GM18861 (cell line): ENCODE data around the gene LIPK.
"Not testable (repeated sequence)": the region's sequence is repeated elsewhere in the genome, so short reads cannot be mapped to it uniquely, and the experiment has no call there.

Experiments
- ATAC-seq: cut with Tn5 transposase; IDR thresholded peaks from one replicate; pipeline ENCODE4 v1.9.1; 2021; ENCODE audit not compliant: unreplicated experiment

The LIPK gene

DNA sequence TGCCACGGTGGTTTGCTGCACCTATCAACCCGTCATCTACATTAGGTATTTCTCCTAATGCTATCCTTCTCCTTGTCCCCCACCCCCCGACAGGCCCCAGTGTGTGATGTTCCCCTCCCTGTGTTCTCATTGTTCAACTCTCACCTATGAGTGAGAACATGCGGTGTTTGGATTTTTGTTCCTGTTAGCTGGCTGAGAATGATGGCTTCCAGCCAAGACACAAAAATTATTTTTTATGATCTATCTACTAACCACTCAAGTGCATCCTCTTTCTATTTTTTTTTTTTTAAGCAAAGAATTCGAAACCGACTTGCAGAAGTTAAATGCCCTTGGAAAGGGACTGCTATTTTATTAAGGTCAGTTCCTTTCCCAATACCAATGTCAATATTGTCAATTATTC is 3.3 kb downstream of the LIPK start:
- ATAC-seq: not testable (repeated sequence)

DNA sequence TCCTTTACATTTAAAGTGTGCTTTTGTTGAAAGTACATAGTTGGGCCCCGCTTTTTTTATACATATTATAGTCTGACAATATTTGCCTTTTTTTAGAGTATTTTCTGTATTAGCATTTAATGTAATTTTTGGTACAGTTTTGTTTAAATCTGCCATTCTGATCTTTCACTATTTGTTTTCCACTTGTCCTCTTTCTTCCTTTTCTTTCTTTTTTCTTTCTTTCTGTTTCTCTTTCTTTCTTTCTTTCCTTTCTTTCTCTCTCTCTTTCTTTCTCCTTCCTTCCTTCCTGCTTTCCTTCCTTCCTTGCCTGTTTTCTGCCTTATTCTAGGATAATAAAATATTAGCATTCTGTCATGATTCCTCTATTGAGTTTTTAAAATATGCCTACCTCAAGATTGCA is 9.5 kb downstream of the LIPK start:
- ATAC-seq: no peak

DNA sequence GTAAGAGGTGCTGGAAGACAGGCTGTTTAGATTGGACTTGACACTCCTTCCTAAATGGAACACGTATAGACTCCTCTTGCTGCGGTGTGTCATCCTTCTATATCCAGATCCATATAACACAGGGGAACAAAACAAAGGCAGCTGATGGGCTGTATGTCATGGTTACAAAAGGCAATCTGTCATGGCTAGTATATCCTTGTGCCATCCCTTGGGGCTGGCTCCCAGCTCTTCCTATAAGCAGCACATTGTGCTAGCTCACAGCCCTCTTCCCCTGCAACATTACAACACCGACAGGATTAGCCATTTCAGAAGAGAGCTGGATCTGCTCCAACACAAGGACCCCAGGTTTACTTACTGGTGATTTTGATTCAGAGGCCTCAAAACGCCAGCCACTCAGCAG is 15.3 kb downstream of the LIPK start:
- no peak for ATAC-seq

DNA sequence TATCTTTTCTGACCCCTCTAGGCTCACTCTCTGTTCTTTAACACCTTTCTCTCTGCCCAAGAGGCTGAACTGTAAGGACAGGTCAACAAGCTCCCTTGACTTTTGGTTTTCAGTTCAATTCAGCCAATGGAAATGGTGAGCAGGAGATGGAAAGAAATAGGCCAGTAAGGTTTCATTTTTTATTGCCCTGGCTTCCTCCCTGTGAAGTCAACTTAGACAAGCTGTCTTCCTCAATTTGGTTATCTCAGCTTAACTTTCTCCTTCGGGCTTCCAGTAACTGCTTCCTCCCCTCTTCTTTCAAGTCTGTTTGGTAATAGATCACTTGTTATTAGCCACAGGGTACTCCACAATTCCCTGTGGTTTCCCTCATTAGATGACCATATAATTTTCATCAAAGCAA is 19.7 kb downstream of the LIPK start:
- ATAC-seq: no peak

DNA sequence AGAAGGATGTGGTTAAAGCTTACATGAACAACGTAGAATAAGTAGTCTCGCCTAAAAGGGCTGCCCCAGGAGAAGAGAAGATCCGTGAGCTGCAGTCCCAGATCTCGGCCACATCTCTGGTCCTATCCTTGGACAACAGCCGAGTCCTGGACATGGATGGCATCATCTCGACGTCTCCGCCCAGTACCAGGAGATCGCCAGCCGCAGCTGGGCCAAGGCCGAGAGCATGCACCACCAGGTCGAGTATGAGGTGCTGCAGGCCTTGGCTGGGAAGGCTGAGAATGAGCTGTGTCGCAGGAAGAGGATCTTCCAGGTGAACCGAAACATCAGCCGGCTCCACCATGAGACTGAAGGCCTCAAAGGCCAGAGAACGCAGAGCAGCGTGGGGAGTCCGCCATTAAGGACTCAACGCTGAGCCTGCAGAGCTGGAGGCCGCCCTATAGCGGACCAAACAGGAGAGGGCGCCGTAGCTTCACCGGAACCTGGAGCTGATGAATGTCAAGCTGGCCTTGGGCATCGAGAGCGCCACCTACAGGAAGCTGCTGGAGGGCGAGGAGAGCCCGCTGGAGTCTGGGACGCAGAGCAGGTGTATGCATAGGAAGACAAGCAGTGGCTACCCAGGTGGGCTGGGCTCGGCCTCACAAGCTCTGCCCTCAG is 22.2 kb downstream of the LIPK start:
- no peak for ATAC-seq

DNA sequence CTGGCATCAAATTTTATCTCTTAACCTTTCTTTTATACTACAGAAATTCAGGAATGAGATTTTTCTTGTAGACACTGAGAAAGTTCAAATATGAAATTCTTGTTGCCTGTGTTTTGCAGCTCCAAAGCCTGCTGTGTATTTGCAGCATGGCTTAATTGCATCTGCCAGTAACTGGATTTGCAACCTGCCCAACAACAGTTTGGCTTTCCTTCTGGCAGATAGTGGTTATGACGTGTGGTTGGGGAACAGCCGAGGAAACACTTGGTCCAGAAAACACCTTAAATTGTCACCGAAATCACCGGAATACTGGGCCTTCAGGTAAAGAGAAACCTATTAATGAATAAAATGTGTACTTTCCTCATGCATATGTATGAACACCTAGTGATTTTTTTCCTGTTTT is 24.8 kb downstream of the LIPK start:
- no peak for ATAC-seq

DNA sequence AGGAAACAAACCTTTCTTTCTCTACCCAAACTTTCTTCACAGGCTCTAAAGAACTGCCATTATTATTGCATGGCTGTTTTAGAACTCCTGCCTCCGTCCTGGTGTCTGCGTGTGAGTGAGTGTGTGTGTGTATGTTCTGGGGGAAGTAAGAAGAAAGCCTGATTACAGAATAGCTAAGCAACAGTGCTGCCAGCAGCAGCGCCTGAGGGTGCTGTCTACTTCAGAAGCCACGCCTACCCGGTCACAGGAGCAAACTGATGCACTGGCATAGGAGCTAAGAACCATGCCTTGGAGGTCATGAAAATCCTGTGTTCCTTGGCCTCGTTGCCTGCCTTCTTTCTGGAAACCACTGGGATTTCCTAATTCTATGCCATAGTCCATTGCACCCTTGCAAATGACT is 25.2 kb downstream of the LIPK start:
- ATAC-seq: no peak

DNA sequence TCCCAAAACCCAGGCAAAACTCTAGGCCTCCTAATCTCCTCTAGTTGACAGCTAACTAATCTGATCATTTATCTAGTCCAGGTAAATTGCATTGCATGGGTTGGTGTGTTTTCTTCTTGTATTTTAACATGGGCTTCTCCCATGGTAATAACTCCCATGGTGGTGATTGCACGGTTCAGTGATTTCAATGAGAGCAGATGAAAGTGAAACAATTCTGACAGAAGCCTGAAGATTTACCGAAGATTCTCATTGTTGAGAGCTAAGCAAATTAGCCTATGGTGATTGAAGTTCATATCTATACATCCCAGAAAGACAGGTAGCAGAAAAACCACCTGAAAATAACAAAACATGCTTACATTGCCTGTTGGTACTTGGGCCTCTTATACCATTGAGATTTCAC is 27.2 kb downstream of the LIPK start:
- no peak for ATAC-seq

DNA sequence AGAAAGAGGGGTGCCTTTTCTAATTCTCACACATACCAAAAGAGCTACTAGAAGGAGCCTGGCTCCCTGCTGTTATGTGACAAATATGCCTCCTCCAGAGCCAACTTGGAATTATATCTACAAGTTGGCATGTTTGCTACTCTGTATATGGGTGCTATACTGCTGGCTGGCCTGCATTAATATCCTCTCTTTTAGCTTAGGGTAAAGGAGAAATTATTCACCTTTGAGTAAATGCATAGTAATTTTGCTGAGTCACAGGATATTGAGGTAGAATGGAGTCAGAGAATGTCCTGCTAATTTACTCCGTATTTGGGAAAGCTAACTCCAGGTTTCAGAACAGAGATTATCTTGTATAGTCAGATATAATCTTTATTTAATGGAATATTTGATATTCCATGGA is 29.6 kb downstream of the LIPK start:
- no peak for ATAC-seq

DNA sequence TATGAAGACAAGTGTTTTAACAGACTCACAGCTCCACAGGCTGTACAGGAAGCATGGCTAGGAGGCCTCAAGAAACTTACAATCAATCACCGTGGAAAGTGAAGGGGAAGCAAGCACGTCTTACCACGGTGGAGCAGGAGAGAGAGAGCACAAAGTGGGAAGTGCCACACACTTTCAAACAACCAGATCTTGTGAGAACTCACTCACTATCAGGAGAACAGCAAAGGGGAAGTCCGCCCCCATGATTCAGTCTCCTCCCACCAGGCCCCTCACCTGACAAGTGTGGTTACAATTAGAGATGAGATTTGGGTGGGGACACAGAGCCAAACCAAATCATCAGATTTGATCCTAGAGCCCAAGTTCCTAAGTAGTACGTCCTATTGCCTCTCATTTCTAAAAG is 35.9 kb downstream of the LIPK start:
- ATAC-seq: not testable (repeated sequence)

DNA sequence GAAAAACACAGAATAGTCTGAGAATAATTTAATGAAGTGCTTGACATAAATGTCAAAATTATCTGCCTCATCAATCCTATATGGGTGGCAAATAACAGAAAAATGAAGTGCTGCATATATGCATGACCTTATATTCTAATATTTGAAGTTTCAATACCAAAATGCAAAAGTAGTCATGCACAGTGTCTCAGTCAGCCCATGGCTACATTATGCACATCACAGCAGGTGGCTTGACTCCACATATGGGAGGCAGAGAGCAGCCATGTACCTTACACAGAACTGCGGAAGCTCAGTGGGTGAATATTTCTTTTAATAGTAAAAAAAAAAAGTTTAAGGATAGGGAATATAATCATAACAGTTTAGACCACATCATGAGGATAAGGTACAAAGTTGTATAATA is 36.4 kb downstream of the LIPK start:
- no peak for ATAC-seq

DNA sequence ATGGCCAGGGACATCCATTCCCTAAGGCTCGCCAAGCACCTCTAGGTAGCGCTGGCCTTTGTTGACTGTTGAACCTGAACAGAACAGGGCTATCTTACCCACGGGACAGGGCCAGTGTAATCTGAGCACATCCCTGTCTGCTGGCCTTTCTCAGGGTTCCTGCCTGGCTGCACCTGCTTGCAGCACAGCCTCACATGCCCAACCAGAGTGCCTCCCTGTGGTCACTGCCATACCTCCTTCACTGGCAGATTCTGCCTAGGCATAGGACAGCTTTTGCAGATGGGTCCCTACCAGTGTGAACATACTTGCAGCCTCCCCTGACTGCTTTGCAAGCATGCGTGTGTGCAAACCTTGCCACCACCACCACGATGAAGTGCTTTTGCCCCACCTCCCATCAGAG is 38.0 kb downstream of the LIPK start:
- ATAC-seq: no peak

DNA sequence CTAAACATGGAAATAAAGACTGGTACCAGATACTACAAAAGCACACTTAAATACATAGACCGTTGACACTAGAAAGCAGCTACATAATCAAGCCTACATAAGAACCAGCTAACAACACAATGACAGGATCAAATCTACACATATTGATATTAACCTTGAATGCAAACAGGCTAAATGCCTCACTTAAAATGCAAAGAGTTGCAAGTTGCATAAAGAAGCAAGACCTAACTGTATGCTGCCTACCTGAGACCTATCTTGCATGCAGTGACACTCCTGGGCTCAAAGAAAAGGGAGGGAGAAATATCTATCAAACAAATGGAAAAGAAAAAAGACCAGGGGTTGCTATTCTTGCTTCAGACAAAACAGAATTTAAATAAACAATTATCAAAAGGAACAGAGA is 39.6 kb downstream of the LIPK start:
- ATAC-seq: no peak

DNA sequence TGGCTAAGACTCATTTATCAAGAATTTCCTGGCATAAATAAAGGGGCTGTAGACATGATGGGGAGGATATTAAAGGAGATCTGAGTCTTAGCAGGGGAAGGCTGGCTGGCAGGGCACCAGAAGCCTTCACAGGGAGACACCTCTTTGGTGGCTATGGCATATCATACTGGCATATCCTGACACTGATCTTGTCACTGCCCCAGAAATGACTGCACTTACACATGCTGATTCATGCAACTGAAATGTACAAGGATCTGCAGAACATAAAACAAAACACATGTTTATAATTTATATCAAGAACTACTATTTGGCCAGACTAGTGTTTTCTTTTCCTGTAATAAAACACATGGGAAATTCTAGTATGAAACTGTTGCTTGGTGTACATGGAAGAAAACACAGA is 48.2 kb downstream of the LIPK start:
- ATAC-seq: no peak

DNA sequence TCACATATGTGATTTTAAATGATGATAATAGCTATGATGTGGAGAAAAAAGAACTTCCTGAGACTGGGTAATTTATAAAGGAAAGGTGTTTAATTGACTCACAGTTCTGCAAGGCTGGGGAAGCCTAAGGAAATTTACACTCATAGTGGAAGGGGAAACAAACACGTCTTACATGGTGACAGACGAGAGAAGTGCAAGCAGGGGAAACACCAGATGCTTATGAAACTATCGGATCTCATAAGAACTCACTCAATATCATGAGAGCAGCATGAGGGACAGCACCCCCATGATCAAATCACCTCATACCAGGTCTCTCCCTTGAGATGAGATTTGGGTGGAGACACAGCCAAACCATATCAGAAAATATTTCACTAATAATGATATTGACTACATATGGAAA is 49.7 kb downstream of the LIPK start:
- peak; percentile 77 for ATAC-seq

DNA sequence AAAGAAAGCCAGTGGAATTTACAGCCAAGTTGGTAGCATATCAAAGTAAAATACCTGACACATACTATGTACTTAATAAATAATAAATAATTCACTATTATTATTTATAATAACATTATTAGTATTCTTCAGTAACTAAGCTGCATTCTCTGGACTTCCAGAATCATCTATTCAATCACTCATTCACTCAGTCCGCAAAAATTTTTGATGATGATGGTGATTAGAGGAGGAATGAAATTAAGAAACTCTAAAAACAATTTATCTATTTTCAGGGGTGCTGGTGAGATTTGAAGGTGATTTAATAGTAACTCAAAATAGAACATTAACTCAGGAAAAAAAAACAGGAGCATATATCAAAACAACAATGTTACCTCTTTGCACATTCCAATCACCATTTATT is 50.6 kb downstream of the LIPK start:
- no peak for ATAC-seq

DNA sequence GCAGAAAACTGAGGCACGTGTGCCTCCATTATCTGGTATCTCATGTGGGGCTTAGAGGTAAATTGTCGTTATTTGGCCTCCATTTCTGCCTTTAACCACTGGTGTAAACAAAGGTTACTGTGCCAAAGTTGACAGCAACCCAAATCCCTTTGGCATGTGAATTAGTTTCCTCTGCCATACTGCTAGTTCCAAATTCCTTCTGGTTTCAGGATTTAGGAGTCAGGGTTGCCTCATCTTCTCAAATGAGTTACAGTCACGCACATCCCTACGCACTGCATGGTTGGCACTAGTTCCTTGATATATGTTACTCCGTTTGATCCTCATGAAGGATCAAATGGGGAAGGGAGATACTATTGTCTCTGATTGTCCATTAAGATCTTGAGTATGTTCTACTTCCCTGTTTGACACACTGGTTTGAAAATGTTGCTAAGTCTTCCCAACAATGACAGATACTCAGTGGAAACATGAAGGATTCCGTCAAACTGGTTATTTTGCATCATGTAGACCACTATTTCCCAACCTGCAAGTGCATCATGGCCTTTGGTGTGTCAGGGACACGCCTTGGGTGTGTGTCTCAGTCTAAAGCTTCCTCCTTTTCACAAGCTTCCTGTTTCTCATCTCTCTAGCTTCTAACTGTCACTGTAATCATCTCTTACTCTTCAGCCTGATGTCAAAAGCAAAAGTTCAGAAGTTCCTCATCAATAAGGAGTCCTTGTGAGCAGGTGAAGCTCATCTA is 53.5 kb downstream of the LIPK start, which contains the start of gene LIPN:
Gene LIPN, plus strand, starts transcription at position 655 of the 736 bp plus-strand sequence. CDS start 1,386 bp downstream, outside the sequence.
- ATAC-seq: no peak

DNA sequence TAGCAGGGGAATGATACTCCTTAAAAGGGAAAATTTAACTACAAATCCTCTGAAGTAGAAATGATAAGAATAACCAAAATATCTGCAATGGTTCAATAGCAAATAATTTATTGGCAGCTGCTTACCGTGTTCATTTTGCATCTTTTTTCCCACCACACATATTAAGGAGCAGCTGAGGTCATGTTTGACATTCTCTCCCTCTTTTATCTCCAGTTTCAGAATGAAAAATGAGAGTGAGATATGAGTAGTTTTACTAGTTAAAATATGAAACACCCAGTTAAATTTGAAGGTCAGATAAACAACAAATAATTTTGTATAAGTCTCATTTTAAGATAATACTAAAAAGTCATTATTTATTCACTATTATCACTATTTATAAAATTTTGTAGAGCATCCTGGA is 56.9 kb downstream of the LIPK start:
- no peak for ATAC-seq

DNA sequence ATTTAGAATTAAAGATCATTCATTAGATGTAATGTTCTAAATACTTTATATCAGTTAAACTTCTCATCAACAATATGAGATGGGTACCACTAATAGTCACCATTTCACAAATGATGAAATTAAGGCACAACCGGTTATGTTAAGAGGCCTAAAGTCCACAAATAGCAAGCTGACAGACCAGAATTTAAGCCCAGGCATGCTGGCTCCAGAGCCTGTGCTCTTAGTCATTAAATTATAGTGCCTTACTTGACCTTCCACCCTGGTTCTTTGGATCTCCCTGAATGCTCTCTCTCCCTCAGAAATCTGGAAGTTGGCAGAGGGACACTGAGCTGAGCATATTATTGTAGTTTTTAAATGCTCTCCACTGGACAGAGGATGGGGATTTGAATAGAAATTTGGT is 57.4 kb downstream of the LIPK start:
- ATAC-seq: no peak

DNA sequence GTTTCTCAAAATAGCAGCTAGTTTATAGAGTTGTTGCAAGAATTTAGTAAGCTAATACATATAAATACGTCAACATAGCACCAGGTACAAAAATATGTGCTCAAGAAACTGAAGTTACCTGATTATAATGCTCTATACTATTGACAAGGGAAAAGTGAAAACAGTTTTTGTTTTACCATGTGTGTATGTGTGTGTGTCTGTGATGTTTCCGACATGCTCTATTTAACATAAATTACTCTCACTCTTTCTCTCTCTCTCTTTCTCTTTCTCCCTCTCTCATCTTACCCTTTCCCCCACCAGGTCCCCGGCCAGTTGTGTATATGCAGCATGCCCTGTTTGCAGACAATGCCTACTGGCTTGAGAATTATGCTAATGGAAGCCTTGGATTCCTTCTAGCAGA is 58.1 kb downstream of the LIPK start:
- ATAC-seq: peak; percentile 33

DNA sequence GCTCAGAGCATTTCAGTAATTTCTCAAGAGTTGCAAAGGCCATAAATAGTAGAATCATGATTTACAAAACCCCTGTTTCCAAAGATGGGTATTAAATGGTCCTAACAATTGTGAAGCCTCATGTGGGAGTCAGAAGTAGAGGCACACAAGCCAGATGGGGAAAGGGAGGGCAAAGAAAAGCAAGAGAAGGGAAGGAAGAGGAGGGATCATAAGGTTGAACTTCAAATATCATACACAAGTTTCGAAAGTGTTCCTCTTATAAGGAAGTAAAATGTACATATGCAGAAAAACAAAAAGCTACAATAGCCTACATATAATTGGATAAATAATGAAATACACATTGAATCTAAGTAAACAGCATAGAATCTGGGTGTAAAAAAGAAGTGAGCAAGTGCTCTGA is 59.8 kb downstream of the LIPK start:
- no peak for ATAC-seq

DNA sequence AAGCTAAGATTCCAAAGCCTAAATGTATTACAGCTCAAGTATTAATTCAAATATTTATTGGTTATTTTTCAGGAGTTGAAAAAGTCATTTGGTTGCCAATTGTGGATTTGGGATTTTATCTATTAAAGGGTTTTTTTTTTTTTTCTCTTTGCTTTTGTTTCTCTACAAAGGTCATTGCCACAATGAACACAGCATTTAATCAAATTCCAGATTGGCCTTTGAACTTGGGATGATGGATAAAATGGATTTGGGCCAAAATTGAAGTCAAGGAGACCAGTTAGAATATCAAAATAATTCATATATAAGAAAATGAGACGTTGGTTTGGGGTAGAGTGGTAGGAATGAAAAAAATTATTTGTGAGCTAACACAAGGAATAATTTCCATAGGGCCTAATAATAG is 63.3 kb downstream of the LIPK start:
- no peak for ATAC-seq

DNA sequence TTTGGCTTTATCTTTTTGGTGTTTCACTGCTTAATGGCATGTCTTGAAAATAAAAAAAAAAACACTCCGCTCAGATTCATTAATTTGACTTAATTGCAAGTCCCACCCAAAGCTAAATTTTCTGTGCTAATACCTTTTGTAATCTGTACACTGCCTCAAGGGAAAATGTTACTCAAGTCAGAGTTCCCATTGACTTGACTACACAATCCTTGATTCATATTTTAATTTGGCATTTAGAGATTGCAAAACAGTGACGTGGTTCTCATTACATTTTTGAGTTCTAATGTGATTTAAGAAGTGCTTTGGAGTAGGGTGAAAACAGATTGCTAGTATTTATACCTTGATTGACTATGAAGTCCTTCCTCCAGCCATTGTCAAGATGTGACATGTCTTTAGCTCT is 75.2 kb downstream of the LIPK start:
- ATAC-seq: no peak
